GM23338 (cell line): ENCODE data around the gene DMKN. TPM values are rescaled to one million over a fixed set of nuclear protein-coding genes. Genes with fewer than 3 reads are reported as not detected.

Source experiments
- ATAC-seq: fragments of 200-7000 bp; cut with Tn5 transposase; 3 replicates; pipeline ENCODE4 v1.9.1; 2020
- DNase-seq: peaks from one replicate; pipeline ENCODE4 v3.0.0-alpha.2; 2015; ENCODE audit warnings: low spot score
- H2AFZ ChIP-seq: fragments of 200-600 bp; sonication (generic); 2 replicates; pipeline ENCODE4 v1.8.0; 2016; ENCODE audit warnings: antibody characterized with exemption, mild to moderate bottlenecking, moderate library complexity
- H3F3A ChIP-seq: fragments of 200-600 bp; sonication (generic); replicated peaks from 2 replicates; pipeline ENCODE4 v1.8.0; 2017; ENCODE audit warnings: antibody characterized with exemption, mixed run types, low read depth
- H3K27ac ChIP-seq: fragments of 200-600 bp; sonication (generic); 2 replicates; pipeline ENCODE4 v1.6.1; 2016; ENCODE audit warnings: low read depth
- H3K27me3 ChIP-seq: fragments of 200-600 bp; sonication (generic); 2 replicates; pipeline ENCODE4 v1.8.0; 2016; ENCODE audit warnings: mild to moderate bottlenecking, mixed run types, moderate library complexity; ENCODE audit not compliant: insufficient read depth
- H3K36me3 ChIP-seq: fragments of 200-600 bp; sonication (generic); 2 replicates; pipeline ENCODE4 v1.8.0; 2016; ENCODE audit warnings: mild to moderate bottlenecking; ENCODE audit not compliant: insufficient read depth
- H3K4me1 ChIP-seq: fragments of 200-600 bp; sonication (generic); 2 replicates; pipeline ENCODE4 v1.8.0; 2016; ENCODE audit warnings: mild to moderate bottlenecking, moderate library complexity; ENCODE audit not compliant: insufficient read depth
- H3K4me2 ChIP-seq: fragments of 200-600 bp; sonication (generic); 2 replicates; pipeline ENCODE4 v1.7.1; 2017; ENCODE audit warnings: mixed run types
- H3K4me3 ChIP-seq: fragments of 200-600 bp; sonication (generic); 2 replicates; pipeline ENCODE4 v1.6.1; 2016; ENCODE audit warnings: mixed run types
- H3K79me2 ChIP-seq: fragments of 200-600 bp; sonication (generic); replicated peaks from 2 replicates; pipeline ENCODE4 v1.8.0; 2017; ENCODE audit warnings: mild to moderate bottlenecking; ENCODE audit not compliant: insufficient read depth
- H3K9me2 ChIP-seq: fragments of 200-600 bp; sonication (generic); 2 replicates; pipeline ENCODE4 v1.8.0; 2017; ENCODE audit not compliant: insufficient read depth
- H4K20me1 ChIP-seq: fragments of 200-600 bp; sonication (generic); replicated peaks from 2 replicates; pipeline ENCODE4 v1.8.0; 2017; ENCODE audit warnings: mild to moderate bottlenecking; ENCODE audit not compliant: insufficient read depth
- H3K27ac Mint-ChIP-seq: 2 replicates; pipeline ENCODE4 v1.8.0; 2020; ENCODE audit warnings: inconsistent platforms, mild to moderate bottlenecking, moderate library complexity, mixed read lengths
- H3K27me3 Mint-ChIP-seq: 3 replicates; pipeline ENCODE4 v1.8.0; 2022; ENCODE audit warnings: low read depth, mild to moderate bottlenecking, moderate library complexity, mixed read lengths, inconsistent platforms; ENCODE audit not compliant: insufficient read depth, poor library complexity
- H3K36me3 Mint-ChIP-seq: 3 replicates; pipeline ENCODE4 v1.8.0; 2021; ENCODE audit warnings: low read depth, mild to moderate bottlenecking, inconsistent platforms, moderate library complexity, mixed read lengths
- H3K4me1 Mint-ChIP-seq: 3 replicates; pipeline ENCODE4 v1.8.0; 2020; ENCODE audit warnings: mild to moderate bottlenecking, inconsistent platforms, mixed read lengths
- H3K4me3 Mint-ChIP-seq: 3 replicates; pipeline ENCODE4 v1.8.0; 2021; ENCODE audit warnings: moderate library complexity, mild to moderate bottlenecking, inconsistent platforms, mixed read lengths
- H3K9me3 Mint-ChIP-seq: 3 replicates; pipeline ENCODE4 v1.8.0; 2020; ENCODE audit warnings: moderate library complexity, mild to moderate bottlenecking, inconsistent platforms, mixed read lengths
- EZH2 ChIP-seq: fragments of 200-600 bp; sonication (generic); IDR thresholded peaks from one replicate; pipeline ENCODE4 v1.8.0; 2017; ENCODE audit warnings: antibody characterized with exemption, mild to moderate bottlenecking, low read depth; ENCODE audit not compliant: unreplicated experiment
- NANOG ChIP-seq: IDR thresholded peaks from 2 replicates; pipeline ENCODE4 v1.6.1; 2016; ENCODE audit warnings: antibody characterized with exemption, borderline replicate concordance
- STAT1 ChIP-seq: IDR thresholded peaks from one replicate; pipeline ENCODE4 v1.6.1; 2016; ENCODE audit warnings: antibody characterized with exemption; ENCODE audit not compliant: unreplicated experiment
- ZNF331 ChIP-seq: fragments of 250-450 bp; sonication (Bioruptor Pico); IDR thresholded peaks from 2 replicates; pipeline ENCODE4 v1.5.0; 2020; ENCODE audit warnings: low read depth, mild to moderate bottlenecking, moderate library complexity
- polyA plus RNA-seq: library from polyadenylated mRNA; unstranded; fragments of >200 nt; fragmentation: Nextera tagmentation; extraction: Ambion mirVana; gene quantifications from 2 replicates; pipeline ENCODE4 v1.2.1, GENCODE V29; 2016
- total RNA-seq: library from RNA; depleted of rRNA; stranded (reverse); fragments of >200 nt; shearing (Covaris generic); gene quantifications from 2 replicates; pipeline ENCODE4 v1.2.3, GENCODE V29; 2014
- TF ChIP-seq, protein P1 (sequence below), 2 experiments: fragments of 200-600 bp in 1 of 2; sonication (generic) in 1 of 2; conservative IDR thresholded peaks; 2 replicates each; pipeline versions ENCODE4 v1.5.1 to v1.6.1; 2016 to 2017; ENCODE audit warnings: antibody characterized with exemption in 2 of 2, low read depth in 2 of 2, mild to moderate bottlenecking in 2 of 2, moderate library complexity in 1 of 2
- TF ChIP-seq, protein P2 (sequence below): IDR thresholded peaks from one replicate; pipeline ENCODE4 v1.6.1; 2018; ENCODE audit warnings: antibody characterized with exemption; ENCODE audit not compliant: unreplicated experiment
- TF ChIP-seq, protein P3 (sequence below): fragments of 250-450 bp; sonication (Bioruptor Pico); IDR thresholded peaks from 2 replicates; pipeline ENCODE4 v1.5.0; 2020; ENCODE audit warnings: mild to moderate bottlenecking, moderate library complexity
- TF ChIP-seq, protein P4 (sequence below): IDR thresholded peaks from 2 replicates; pipeline ENCODE4 v1.6.1; 2016; ENCODE audit warnings: antibody characterized with exemption

DMKN gene
- total and polyA plus RNA-seq, 2 experiments from 2014 or later, result 259 to 569 TPM

DNA sequence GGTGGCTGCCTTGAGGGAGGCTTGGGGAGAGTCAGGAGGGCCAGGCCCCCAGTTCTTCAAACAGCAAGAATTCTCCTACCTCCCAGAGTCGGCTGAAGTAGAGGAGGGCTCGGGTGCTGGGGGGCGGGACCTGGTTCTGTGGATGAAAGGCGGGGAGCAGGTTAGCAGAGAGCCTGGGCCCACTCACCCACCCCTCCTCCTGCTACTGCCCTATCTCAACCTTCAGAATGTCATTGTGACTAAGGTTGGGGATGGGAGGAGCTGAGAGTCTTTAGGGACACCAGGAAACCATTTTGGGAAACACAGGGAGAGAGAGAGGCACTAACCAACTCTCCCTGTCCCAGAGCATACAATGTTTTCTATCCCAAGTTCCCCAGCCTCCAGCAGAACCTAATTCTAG lies 10.7 kb downstream of the DMKN start:
- Histone ChIP-seq H3K4me2 (no peak overlapping the region), H2AFZ (no peak overlapping the region), H3K36me3 (peaks cover 39% of the 10 kb centered on the region), H4K20me1 (peaks cover 13% of the 10 kb centered on the region), H3K79me2 (peaks cover 13% of the 10 kb centered on the region), H3K27me3 (no peaks in the 10 kb centered on the region), H3K4me3 (no peak overlapping the region), H3F3A (peaks cover 4% of the 10 kb centered on the region; the same call in 1 of the 2 replicates), H3K27ac (no peak overlapping the region), H3K4me1 (no peaks in the 10 kb centered on the region; the same call in 1 of the 2 replicates), H3K9me2 (no peaks in the 10 kb centered on the region)
- Mint-ChIP-seq H3K27ac (no peak overlapping the region; the same call in 1 of the 2 replicates), H3K4me1 (peaks cover 18% of the 10 kb centered on the region), H3K36me3 (peaks cover 93% of the 10 kb centered on the region), H3K27me3 (peaks cover 20% of the 10 kb centered on the region), H3K4me3 (no peak overlapping the region), H3K9me3 (no peaks in the 10 kb centered on the region)
- DNase-seq, result no peak
- ATAC-seq, result no peak; the same call in 2 of the 3 replicates
- TF ChIP-seq, protein P1, sequence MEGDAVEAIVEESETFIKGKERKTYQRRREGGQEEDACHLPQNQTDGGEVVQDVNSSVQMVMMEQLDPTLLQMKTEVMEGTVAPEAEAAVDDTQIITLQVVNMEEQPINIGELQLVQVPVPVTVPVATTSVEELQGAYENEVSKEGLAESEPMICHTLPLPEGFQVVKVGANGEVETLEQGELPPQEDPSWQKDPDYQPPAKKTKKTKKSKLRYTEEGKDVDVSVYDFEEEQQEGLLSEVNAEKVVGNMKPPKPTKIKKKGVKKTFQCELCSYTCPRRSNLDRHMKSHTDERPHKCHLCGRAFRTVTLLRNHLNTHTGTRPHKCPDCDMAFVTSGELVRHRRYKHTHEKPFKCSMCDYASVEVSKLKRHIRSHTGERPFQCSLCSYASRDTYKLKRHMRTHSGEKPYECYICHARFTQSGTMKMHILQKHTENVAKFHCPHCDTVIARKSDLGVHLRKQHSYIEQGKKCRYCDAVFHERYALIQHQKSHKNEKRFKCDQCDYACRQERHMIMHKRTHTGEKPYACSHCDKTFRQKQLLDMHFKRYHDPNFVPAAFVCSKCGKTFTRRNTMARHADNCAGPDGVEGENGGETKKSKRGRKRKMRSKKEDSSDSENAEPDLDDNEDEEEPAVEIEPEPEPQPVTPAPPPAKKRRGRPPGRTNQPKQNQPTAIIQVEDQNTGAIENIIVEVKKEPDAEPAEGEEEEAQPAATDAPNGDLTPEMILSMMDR (conservative IDR thresholded peaks at IDR 0.05; ENCODE audit: low read depth in 2 of 2), result no peak
- TF ChIP-seq EZH2 (no peak), NANOG (no peak), STAT1 (no peak), ZNF331 (CRISPR knock-in tag) (no peak)
- TF ChIP-seq, protein P2, sequence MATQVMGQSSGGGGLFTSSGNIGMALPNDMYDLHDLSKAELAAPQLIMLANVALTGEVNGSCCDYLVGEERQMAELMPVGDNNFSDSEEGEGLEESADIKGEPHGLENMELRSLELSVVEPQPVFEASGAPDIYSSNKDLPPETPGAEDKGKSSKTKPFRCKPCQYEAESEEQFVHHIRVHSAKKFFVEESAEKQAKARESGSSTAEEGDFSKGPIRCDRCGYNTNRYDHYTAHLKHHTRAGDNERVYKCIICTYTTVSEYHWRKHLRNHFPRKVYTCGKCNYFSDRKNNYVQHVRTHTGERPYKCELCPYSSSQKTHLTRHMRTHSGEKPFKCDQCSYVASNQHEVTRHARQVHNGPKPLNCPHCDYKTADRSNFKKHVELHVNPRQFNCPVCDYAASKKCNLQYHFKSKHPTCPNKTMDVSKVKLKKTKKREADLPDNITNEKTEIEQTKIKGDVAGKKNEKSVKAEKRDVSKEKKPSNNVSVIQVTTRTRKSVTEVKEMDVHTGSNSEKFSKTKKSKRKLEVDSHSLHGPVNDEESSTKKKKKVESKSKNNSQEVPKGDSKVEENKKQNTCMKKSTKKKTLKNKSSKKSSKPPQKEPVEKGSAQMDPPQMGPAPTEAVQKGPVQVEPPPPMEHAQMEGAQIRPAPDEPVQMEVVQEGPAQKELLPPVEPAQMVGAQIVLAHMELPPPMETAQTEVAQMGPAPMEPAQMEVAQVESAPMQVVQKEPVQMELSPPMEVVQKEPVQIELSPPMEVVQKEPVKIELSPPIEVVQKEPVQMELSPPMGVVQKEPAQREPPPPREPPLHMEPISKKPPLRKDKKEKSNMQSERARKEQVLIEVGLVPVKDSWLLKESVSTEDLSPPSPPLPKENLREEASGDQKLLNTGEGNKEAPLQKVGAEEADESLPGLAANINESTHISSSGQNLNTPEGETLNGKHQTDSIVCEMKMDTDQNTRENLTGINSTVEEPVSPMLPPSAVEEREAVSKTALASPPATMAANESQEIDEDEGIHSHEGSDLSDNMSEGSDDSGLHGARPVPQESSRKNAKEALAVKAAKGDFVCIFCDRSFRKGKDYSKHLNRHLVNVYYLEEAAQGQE, result no peak
- TF ChIP-seq, protein P3, sequence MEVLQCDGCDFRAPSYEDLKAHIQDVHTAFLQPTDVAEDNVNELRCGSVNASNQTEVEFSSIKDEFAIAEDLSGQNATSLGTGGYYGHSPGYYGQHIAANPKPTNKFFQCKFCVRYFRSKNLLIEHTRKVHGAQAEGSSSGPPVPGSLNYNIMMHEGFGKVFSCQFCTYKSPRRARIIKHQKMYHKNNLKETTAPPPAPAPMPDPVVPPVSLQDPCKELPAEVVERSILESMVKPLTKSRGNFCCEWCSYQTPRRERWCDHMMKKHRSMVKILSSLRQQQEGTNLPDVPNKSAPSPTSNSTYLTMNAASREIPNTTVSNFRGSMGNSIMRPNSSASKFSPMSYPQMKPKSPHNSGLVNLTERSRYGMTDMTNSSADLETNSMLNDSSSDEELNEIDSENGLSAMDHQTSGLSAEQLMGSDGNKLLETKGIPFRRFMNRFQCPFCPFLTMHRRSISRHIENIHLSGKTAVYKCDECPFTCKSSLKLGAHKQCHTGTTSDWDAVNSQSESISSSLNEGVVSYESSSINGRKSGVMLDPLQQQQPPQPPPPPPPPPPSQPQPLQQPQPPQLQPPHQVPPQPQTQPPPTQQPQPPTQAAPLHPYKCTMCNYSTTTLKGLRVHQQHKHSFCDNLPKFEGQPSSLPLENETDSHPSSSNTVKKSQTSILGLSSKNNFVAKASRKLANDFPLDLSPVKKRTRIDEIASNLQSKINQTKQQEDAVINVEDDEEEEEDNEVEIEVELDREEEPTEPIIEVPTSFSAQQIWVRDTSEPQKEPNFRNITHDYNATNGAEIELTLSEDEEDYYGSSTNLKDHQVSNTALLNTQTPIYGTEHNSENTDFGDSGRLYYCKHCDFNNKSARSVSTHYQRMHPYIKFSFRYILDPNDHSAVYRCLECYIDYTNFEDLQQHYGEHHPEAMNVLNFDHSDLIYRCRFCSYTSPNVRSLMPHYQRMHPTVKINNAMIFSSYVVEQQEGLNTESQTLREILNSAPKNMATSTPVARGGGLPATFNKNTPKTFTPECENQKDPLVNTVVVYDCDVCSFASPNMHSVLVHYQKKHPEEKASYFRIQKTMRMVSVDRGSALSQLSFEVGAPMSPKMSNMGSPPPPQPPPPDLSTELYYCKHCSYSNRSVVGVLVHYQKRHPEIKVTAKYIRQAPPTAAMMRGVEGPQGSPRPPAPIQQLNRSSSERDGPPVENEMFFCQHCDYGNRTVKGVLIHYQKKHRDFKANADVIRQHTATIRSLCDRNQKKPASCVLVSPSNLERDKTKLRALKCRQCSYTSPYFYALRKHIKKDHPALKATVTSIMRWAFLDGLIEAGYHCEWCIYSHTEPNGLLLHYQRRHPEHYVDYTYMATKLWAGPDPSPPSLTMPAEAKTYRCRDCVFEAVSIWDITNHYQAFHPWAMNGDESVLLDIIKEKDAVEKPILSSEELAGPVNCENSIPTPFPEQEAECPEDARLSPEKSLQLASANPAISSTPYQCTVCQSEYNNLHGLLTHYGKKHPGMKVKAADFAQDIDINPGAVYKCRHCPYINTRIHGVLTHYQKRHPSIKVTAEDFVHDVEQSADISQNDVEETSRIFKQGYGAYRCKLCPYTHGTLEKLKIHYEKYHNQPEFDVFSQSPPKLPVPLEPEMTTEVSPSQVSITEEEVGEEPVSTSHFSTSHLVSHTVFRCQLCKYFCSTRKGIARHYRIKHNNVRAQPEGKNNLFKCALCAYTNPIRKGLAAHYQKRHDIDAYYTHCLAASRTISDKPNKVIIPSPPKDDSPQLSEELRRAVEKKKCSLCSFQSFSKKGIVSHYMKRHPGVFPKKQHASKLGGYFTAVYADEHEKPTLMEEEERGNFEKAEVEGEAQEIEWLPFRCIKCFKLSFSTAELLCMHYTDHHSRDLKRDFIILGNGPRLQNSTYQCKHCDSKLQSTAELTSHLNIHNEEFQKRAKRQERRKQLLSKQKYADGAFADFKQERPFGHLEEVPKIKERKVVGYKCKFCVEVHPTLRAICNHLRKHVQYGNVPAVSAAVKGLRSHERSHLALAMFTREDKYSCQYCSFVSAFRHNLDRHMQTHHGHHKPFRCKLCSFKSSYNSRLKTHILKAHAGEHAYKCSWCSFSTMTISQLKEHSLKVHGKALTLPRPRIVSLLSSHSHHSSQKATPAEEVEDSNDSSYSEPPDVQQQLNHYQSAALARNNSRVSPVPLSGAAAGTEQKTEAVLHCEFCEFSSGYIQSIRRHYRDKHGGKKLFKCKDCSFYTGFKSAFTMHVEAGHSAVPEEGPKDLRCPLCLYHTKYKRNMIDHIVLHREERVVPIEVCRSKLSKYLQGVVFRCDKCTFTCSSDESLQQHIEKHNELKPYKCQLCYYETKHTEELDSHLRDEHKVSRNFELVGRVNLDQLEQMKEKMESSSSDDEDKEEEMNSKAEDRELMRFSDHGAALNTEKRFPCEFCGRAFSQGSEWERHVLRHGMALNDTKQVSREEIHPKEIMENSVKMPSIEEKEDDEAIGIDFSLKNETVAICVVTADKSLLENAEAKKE (CRISPR knock-in tag), result no peak
- TF ChIP-seq, protein P4, sequence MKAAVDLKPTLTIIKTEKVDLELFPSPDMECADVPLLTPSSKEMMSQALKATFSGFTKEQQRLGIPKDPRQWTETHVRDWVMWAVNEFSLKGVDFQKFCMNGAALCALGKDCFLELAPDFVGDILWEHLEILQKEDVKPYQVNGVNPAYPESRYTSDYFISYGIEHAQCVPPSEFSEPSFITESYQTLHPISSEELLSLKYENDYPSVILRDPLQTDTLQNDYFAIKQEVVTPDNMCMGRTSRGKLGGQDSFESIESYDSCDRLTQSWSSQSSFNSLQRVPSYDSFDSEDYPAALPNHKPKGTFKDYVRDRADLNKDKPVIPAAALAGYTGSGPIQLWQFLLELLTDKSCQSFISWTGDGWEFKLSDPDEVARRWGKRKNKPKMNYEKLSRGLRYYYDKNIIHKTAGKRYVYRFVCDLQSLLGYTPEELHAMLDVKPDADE, result no peak
